ENCODE measurements around the gene CDK14.

- TF ChIP-seq CTCF (IDR thresholded peaks at IDR 0.05; ENCODE audit: borderline replicate concordance, extremely low read depth, low read length, poor library complexity, severe bottlenecking) = no peak
- no peak for TF ChIP-seq EZH2 (IDR thresholded peaks at IDR 0.05; ENCODE audit: borderline replicate concordance, low read depth, low read length, severe bottlenecking)
Measured at GRCh38 chr7:91196058-91196457, 599.9 kb downstream of the CDK14 start.

Measured in DND-41 (cell line).